ENCODE measurements around the gene NEU3. TPM values are rescaled to one million over a fixed set of nuclear protein-coding genes. Genes with fewer than 3 reads are reported as not detected.

NEU3 gene
- total RNA-seq, 1 experiment from 2014 or later: 19.3 TPM

DNA sequence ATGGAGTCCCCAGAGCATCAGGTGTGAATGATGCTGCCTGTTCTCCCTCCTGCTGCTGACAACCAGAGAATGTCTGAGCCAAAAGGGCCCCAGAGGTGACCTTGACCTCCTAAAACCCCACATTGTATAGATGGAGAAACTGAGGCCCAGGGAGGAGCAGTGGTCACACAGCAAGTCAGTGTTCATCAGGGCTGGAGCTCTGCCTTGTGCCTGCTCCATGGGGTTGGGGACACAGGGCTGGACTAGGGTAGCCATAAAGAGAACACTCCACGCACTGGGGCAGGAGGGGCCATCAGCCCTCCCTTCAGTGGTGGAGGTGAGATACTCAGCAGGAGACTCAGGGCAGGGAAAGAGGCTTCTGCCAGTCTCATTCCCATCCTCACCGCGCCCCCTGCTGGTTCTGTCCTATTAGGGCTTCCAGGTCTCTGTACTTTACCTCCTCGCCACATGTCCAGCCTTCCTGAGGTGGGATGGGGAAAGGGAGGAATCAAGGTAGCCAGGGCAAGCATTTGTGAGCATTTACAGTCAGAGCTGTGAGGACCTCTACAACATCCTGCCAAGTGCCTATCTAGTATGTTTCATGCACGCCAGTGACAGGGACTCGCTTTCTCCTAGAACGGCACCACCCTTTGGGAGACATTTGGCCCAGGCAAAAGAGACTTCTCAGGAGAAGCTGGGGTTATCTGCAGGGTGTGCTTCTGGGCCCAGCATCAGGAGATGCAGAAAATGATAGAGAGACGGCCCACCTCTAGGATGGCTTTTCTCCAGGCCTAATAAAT, 43.2 kb downstream of the NEU3 start:
- Mint-ChIP-seq H3K27me3 (ENCODE audit: insufficient read depth, unreplicated experiment) (peaks cover 9% of the 10 kb centered on the region), H3K4me1 (ENCODE audit: low read depth, unreplicated experiment) (no peaks in the 10 kb centered on the region), H3K27ac (ENCODE audit: unreplicated experiment) (no peak overlapping the region), H3K36me3 (ENCODE audit: insufficient read depth, unreplicated experiment) (no peaks in the 10 kb centered on the region), H3K4me3 (ENCODE audit: unreplicated experiment) (no peak overlapping the region), H3K9me3 (ENCODE audit: unreplicated experiment) (no peaks in the 10 kb centered on the region)
- no peaks in the 10 kb centered on the region for H3K9me3 ChIP-seq
- H3K36me3 ChIP-seq (ENCODE audit: control insufficient read depth, insufficient read depth, low read length): no peaks in the 10 kb centered on the region
- no peaks in the 10 kb centered on the region for H3K4me1 ChIP-seq
- CTCF ChIA-PET: interaction anchor here (1.0 to 2.1 kb wide), 6 partner anchors 9 to 217 kb away, joined by 3 to 15 read pairs (median 6); no protein-coding TSS in a partner anchor
- POLR2A ChIA-PET: no interaction called here
- H3K4me3 ChIP-seq (ENCODE audit: low read depth, low read length): no peak overlapping the region
- no TSS peak for BruUV-seq (replicated peaks)
- TF ChIP-seq, protein P1, sequence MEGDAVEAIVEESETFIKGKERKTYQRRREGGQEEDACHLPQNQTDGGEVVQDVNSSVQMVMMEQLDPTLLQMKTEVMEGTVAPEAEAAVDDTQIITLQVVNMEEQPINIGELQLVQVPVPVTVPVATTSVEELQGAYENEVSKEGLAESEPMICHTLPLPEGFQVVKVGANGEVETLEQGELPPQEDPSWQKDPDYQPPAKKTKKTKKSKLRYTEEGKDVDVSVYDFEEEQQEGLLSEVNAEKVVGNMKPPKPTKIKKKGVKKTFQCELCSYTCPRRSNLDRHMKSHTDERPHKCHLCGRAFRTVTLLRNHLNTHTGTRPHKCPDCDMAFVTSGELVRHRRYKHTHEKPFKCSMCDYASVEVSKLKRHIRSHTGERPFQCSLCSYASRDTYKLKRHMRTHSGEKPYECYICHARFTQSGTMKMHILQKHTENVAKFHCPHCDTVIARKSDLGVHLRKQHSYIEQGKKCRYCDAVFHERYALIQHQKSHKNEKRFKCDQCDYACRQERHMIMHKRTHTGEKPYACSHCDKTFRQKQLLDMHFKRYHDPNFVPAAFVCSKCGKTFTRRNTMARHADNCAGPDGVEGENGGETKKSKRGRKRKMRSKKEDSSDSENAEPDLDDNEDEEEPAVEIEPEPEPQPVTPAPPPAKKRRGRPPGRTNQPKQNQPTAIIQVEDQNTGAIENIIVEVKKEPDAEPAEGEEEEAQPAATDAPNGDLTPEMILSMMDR (IDR thresholded peaks at IDR 0.05; ENCODE audit: insufficient read depth in 1 of 2, low read depth in 1 of 2, low read length in 1 of 2, severe bottlenecking in 1 of 2, unreplicated experiment in 1 of 2): peak; percentile 97 to 98
- intact Hi-C loops (cut with micrococcal nuclease; ENCODE audit: unreplicated experiment): loop anchor here (1.0 kb wide), 1 partner anchor 103 kb away; no protein-coding TSS in a partner anchor
- H3K27me3 ChIP-seq (replicated peaks; ENCODE audit: control insufficient read depth, insufficient read depth, low read length): no peaks in the 10 kb centered on the region
- DNase-seq: peak; percentile 90 to 92

DNA sequence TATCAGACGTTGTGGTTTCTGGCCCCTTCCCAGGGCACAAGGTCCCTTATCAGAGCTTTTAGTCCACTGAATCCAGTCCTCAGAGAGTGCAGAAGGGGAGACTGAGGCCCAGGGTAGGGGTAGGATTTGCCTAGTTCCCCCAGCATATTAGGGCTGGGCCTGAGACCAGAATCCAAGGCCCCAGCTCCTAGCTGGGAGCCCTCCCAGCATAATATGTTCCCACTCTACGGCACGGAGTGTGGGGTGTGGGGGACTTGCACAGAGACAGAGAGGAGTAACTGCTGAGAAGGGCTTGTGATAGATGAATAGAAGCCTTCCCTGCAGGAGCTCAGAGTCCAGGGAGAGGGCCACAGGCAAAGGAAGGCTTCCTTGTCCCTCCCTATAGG, 43.8 kb downstream of the NEU3 start:
- Mint-ChIP-seq H3K27ac (ENCODE audit: unreplicated experiment) (no peak overlapping the region), H3K4me3 (ENCODE audit: unreplicated experiment) (no peak overlapping the region), H3K9me3 (ENCODE audit: unreplicated experiment) (no peaks in the 10 kb centered on the region), H3K27me3 (ENCODE audit: insufficient read depth, unreplicated experiment) (peaks cover 9% of the 10 kb centered on the region), H3K36me3 (ENCODE audit: insufficient read depth, unreplicated experiment) (no peaks in the 10 kb centered on the region), H3K4me1 (ENCODE audit: low read depth, unreplicated experiment) (no peaks in the 10 kb centered on the region)
- no peaks in the 10 kb centered on the region for H3K27me3 ChIP-seq (replicated peaks; ENCODE audit: control insufficient read depth, insufficient read depth, low read length)
- intact Hi-C loops (cut with micrococcal nuclease; ENCODE audit: unreplicated experiment): loop anchor here (1.0 kb wide), 1 partner anchor 103 kb away; no protein-coding TSS in a partner anchor
- H3K36me3 ChIP-seq (ENCODE audit: control insufficient read depth, insufficient read depth, low read length): no peaks in the 10 kb centered on the region
- H3K4me1 ChIP-seq: no peaks in the 10 kb centered on the region
- TF ChIP-seq, protein P1 (IDR thresholded peaks at IDR 0.05; ENCODE audit: insufficient read depth in 1 of 2, low read depth in 1 of 2, low read length in 1 of 2, severe bottlenecking in 1 of 2, unreplicated experiment in 1 of 2): no peak
- ChIA-PET POLR2A (no interaction called here), CTCF (interaction anchor here (1.0 to 2.1 kb wide), 4 partner anchors 10 to 216 kb away, joined by 3 to 15 read pairs (median 8); no protein-coding TSS in a partner anchor)
- no peaks in the 10 kb centered on the region for H3K9me3 ChIP-seq
- BruUV-seq (replicated peaks): no TSS peak
- no peak overlapping the region for H3K4me3 ChIP-seq (ENCODE audit: low read depth, low read length)
- DNase-seq: no peak

DNA sequence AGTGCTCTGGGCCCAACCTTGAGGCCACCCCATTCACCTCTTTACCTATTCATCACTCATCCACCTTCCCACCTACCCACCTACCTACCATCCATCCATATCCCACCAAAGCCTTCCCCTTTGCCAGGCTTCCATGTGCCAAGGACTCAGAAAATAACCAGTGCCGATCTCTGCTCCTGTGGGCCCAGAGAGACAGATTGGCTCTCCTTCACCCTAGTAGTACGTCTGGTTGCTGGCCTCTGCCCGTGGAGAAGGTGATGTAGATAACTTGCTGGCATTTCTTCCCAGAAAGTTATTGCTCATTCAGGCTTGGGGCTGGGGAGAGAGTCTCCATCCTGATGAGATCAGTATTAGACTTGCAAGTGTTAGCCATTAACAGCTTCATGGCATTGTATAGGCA, 45.2 kb downstream of the NEU3 start:
- no peak overlapping the region for H3K4me3 ChIP-seq (ENCODE audit: low read depth, low read length)
- H3K36me3 ChIP-seq (ENCODE audit: control insufficient read depth, insufficient read depth, low read length): no peaks in the 10 kb centered on the region
- Mint-ChIP-seq H3K27me3 (ENCODE audit: insufficient read depth, unreplicated experiment) (peaks cover 4% of the 10 kb centered on the region), H3K4me1 (ENCODE audit: low read depth, unreplicated experiment) (no peaks in the 10 kb centered on the region), H3K36me3 (ENCODE audit: insufficient read depth, unreplicated experiment) (no peaks in the 10 kb centered on the region), H3K4me3 (ENCODE audit: unreplicated experiment) (no peak overlapping the region), H3K27ac (ENCODE audit: unreplicated experiment) (no peak overlapping the region), H3K9me3 (ENCODE audit: unreplicated experiment) (no peaks in the 10 kb centered on the region)
- no peaks in the 10 kb centered on the region for H3K4me1 ChIP-seq
- DNase-seq: no peak
- POLR2A ChIA-PET: no interaction called here
- H3K9me3 ChIP-seq: no peaks in the 10 kb centered on the region
- CTCF ChIA-PET: no interaction called here
- TF ChIP-seq, protein P1 (IDR thresholded peaks at IDR 0.05; ENCODE audit: insufficient read depth in 1 of 2, low read depth in 1 of 2, low read length in 1 of 2, severe bottlenecking in 1 of 2, unreplicated experiment in 1 of 2): no peak
- BruUV-seq (replicated peaks): no TSS peak
- intact Hi-C loops (cut with micrococcal nuclease; ENCODE audit: unreplicated experiment): no loop called here
- no peaks in the 10 kb centered on the region for H3K27me3 ChIP-seq (replicated peaks; ENCODE audit: control insufficient read depth, insufficient read depth, low read length)
